Measurements from ENCODE around the gene ASB15.
"Not testable (repeated sequence)": the region's sequence is repeated elsewhere in the genome, so short reads cannot be mapped to it uniquely, and the experiment has no call there.

Gene ASB15

DNA sequence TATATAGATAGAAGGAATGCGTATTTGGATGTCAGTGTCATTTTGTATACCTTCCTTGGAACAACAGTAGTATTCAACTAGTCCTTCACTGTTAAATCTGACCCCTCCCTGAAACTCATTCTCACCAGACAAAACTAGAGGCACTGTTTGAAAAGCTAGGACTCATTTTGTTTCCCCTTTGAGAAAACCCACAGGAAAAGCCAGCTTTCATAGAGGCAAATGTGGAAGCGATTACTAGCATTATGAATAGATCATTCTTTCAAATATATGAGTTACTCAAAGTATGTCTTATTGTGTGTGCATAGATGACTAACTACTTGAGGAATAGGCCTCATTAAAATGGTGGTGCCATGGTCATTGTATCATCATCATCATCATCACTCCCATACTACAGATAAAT lies 1.9 kb upstream of the ASB15 start:
- no peak for FAIRE-seq

GRCh38 chr7:123600876-123601275 lies 745 bp upstream of the ASB15 start:
- no peak for FAIRE-seq

GRCh38 chr7:123602648-123603047 lies 1.0 kb downstream of the ASB15 start:
- no peak for FAIRE-seq

- no peak for FAIRE-seq
Measured at GRCh38 chr7:123604739-123605138, 3.1 kb downstream of the ASB15 start.

DNA sequence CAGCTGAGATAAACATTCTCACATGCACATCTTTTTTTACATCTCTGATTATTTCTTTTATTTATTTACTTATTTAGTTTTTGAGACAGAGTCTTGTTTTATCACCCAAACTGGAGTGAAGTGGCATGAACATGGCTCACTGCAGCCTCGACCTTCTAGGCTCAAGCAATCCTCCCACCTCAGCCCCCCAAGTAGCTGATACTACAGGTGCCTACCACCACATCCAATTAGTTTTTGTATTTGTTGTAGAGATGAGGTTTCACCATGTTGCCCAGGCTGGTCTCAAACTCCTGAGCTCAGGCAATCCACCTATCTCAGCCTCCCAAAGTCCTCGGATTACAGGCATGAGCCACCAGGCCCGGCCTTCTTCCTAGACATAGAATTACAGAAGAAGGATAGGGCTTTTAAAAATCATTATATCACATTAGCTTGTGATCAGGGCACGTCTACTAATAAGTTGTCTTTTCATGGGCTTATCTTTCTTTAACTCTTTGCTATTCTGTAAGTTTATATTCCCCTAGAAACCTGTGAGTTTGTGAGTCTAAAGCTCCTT lies 5.9 kb downstream of the ASB15 start:
- no peak for FAIRE-seq

DNA sequence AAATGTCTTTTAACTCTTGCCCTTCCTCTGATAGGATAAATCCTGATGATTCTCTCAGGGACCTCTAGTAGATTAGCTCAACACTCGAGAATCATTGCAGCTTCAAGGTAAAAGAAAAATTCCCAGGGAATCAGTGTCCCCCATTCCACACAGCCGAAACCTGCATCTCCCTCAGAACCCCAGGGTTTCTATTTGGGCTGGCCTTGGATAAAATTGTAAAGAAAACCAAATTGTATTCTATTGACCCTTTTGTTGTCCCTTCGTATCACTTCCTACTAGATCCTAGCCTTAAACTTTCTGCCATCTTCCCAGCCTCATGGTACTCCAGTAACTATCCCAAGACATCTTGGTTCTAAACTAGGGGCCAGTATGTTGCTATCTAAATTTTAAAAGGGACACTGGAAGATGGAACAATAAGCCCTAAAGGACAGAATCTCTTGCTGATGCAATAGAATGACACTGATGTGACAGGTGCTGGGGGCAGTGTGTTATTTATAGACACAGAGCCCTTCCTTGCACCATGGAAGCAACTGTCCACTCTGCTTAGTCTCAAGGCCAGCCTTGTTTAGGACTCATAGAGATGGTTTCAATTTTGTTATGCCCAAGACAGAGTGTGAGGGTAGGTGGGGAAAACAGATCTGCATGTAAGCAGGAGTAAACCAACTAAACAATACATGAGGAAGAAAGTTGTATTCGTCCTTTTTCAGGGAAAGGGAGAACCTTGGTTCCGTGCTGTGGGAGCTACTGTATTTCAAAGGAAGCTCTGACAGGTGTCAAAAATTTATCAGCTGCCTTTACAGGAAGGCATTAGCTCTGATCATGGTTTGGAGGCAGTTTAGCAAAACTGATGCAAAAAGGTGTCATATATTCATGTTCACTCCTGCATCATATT lies 7.6 kb downstream of the ASB15 start:
- no peak for FAIRE-seq

- FAIRE-seq: no peak
Measured at GRCh38 chr7:123609883-123610239, 8.2 kb downstream of the ASB15 start.

GRCh38 chr7:123612024-123612423 lies 10.4 kb downstream of the ASB15 start:
- FAIRE-seq: no peak

DNA sequence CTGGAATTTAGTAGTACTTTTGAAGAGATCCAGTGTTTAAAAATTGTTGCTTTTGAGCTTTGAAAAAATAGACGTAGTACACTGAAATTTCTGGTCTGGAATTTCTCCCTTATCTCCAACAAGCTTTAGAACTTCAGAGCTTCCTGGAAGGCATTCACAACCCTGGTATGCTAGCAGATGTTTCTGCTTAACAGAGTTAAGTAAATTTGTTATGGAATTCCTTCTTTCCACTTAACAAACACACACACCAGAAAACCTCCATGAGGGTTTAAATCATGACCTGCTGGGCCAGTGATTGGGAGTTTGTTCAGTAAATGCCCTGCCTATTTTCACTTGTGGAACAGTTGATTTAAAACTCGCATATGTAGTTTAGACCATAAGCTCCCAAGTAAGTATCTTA lies 13.7 kb downstream of the ASB15 start:
- FAIRE-seq: no peak

GRCh38 chr7:123616223-123616622 lies 14.6 kb downstream of the ASB15 start:
- FAIRE-seq: no peak

DNA sequence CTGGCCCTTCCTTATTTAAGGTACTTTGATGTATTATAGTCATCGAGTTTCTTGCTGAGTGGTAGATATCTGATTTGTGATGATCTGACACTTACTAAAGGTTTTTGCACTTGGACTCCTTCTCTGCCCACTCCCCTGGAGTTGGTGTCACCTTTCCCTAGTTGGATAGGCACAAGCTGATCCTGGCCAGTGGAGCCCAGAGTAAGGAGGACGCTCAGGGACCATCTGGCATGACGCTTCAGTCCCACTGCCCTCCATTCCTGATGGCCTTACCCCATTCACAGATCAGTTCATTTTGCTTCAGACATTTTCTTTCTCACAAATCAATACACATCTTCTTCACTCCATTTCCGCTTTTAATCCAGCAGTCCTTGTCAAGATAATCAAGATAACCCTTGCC lies 20.1 kb downstream of the ASB15 start:
- no peak for FAIRE-seq

- FAIRE-seq: no peak
Measured at GRCh38 chr7:123622660-123623386, 21.2 kb downstream of the ASB15 start.

DNA sequence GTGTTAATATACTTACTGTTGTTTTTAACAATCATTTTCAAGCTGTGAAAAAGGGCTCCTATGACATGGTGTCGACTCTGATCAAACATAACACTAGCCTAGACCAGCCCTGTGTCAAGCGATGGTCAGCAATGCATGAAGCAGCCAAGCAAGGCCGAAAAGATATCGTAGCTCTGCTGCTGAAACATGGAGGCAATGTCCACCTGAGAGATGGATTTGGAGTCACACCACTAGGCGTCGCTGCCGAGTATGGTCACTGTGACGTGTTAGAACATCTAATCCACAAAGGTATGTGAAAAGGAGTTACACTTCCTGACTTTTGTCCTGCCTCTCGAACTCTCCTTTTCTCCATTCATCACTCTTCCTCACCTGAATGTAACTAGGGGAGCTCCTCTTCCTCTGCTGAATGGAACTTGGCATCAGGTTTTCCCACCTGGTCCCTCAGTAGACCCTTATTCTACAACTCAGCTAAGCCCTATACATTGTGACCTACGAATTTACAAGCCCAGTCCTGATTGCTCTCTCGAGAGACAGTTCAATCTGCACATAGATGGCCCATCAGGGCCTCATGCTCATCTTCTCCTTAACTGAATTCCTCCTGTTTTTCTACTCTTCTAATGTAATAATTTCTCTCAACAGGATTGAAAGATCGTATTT lies 23.0 kb downstream of the ASB15 start:
- FAIRE-seq: no peak

- FAIRE-seq: no peak
Measured at GRCh38 chr7:123625254-123625653, 23.6 kb downstream of the ASB15 start.

- FAIRE-seq: no peak
Measured at GRCh38 chr7:123627851-123628250, 26.2 kb downstream of the ASB15 start.

DNA sequence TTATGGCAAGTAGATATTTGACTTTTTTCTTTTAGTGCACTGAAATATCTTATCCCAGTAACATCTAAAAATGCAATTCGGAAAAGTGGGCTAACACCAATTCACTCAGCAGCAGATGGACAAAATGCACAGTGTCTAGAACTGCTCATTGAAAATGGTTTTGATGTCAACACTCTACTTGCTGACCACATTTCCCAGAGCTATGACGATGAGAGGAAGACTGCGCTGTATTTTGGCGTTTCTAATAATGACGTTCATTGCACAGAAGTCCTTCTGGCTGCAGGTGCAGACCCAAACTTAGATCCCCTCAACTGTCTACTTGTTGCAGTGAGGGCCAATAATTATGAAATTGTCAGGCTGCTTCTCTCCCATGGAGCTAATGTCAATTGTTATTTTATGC lies 27.2 kb downstream of the ASB15 start:
- no peak for FAIRE-seq

- no peak for FAIRE-seq
Measured at GRCh38 chr7:123629281-123629680, 27.7 kb downstream of the ASB15 start.

DNA sequence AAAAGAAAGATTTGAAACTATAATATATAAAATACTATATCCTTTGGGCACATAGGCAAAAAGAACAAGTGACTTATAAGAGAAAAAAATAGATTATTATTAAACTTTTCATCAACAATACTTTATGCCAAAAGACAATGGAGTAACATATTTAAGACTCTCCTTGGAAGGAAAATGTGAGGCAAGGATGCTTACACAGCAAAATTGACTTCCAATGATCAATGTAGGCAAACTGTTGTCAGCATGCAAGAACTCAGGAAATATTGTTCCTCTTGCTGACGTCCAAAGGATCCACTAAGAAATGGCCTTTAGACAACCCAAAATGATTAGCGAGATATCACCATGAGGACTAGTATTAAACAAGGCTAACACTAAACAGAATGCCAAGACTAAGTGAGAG lies 31.2 kb downstream of the ASB15 start:
- no peak for FAIRE-seq

- no peak for FAIRE-seq
Measured at GRCh38 chr7:123633553-123633952, 31.9 kb downstream of the ASB15 start.

DNA sequence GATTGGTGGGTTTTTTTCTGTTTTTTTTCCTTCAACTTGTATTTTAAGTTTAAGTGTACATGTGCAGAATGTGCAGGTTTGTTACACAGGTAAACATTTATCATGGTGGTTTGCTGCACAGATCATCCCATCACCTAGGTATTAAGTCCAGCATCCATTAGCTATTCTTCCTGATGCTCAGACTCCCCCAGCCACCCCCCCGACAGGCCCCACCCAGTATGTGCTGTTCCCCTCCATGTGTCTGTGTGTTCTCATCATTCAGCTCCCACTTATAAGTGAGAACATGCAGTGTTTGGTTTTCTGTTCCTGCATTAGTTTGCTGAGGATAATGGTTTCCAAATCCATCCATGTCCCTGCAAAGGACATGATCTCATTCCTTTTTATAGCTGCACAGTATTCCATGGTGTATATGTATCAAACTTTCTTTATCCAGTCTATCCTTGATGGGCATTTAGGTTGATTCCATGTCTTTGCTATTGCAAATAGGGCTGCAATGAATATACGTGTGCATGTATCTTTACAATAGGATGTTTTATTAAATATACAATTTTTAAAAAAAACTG lies 32.5 kb downstream of the ASB15 start:
- FAIRE-seq: not testable (repeated sequence)

- FAIRE-seq: peak; percentile 57
Measured at GRCh38 chr7:123635551-123636359, 34.1 kb downstream of the ASB15 start.

DNA sequence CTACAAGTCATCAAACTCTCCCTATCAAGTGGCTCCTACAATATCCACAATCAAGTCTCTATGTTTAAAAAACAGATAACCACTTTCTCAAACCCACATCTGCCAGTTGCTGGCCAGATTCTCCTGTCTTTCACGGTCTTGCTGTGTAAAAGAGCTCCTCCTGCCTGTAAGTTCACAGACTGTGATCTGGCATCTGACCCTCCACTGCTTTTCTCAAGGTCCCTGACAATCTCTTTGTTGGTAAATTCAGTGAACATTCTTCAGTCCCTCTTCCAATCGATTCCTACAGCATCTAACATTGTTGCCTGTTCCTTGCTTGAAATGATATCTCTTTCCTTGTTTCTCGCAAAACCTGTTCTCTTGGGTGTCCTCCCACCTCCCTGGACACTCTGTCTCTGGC lies 35.6 kb downstream of the ASB15 start:
- FAIRE-seq: no peak
